Calu3 (cell line): Measurements from ENCODE around the gene PLPP2. TPM values are rescaled to one million over a fixed set of nuclear protein-coding genes. Genes with fewer than 3 reads are reported as not detected.

Experiments
- BruUV-seq: library from RNA; stranded (reverse); fragments of 400-500 nt; replicated peaks from 2 replicates; lab custom pipeline; 2021; lab: Mats Ljungman, UMichigan
- CTCF ChIA-PET: fragments of 300-600 bp; sonication (Branson Sonifier 250); formaldehyde crosslinking; loops from one replicate; lab custom pipeline; 2022; ENCODE audit warnings: antibody characterized with exemption; lab: Charles Lee
- DNase-seq: peaks from one replicate; pipeline ENCODE4 v3.0.0; 2022
- H3K27ac Mint-ChIP-seq: one replicate; pipeline ENCODE4 v1.8.0; 2022; ENCODE audit warnings: mixed read lengths; ENCODE audit not compliant: unreplicated experiment
- H3K27me3 Mint-ChIP-seq: one replicate; pipeline ENCODE4 v1.8.0; 2022; ENCODE audit warnings: mixed read lengths; ENCODE audit not compliant: unreplicated experiment
- H3K36me3 Mint-ChIP-seq: one replicate; pipeline ENCODE4 v1.8.0; 2022; ENCODE audit warnings: mild to moderate bottlenecking, moderate library complexity, mixed read lengths; ENCODE audit not compliant: insufficient read depth, unreplicated experiment
- H3K4me1 Mint-ChIP-seq: one replicate; pipeline ENCODE4 v1.8.0; 2022; ENCODE audit warnings: mild to moderate bottlenecking, low read depth, mixed read lengths; ENCODE audit not compliant: unreplicated experiment
- H3K4me3 Mint-ChIP-seq: one replicate; pipeline ENCODE4 v1.8.0; 2022; ENCODE audit warnings: mild to moderate bottlenecking, low read depth, moderate library complexity, mixed read lengths; ENCODE audit not compliant: unreplicated experiment
- H3K9me3 Mint-ChIP-seq: one replicate; pipeline ENCODE4 v1.8.0; 2022; ENCODE audit warnings: low read depth, mixed read lengths; ENCODE audit not compliant: unreplicated experiment
- intact Hi-C: fragments of 100-400 bp; cut with micrococcal nuclease; formaldehyde crosslinking; loops from one replicate; pipeline ENCODE4 v1.10.0; 2022; ENCODE audit not compliant: unreplicated experiment
- total RNA-seq: library from RNA; stranded (reverse); gene quantifications from 2 replicates; pipeline ENCODE4 v1.2.3, GENCODE V29; 2022
- TF ChIP-seq, protein P1 (sequence below): fragments of 200-600 bp; IDR thresholded peaks from one replicate; pipeline ENCODE4 v1.8.0; 2022; ENCODE audit warnings: antibody characterized with exemption; ENCODE audit not compliant: unreplicated experiment

The PLPP2 gene
- total RNA-seq, 1 experiment from 2014 or later, result 126 TPM

DNA sequence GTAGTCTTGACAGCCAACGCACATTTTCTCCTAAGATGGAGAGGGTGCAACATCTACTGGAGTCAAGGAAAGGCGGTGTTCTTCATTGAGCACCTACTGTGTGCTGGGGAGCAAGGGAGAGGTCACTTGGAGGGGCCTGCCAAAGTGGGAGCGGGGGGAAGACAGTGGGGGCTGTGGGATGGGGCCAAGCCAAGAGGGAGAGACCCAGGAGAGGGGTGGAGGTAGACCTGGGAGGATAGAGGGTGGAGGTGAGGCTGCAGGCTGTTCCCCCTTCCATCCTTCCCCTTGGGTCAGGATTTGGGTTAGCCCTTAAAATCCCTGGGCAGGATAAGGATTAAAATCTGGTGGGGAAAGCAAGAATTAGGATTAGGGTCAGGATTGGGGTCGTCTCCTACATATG lies 1.7 kb upstream of the PLPP2 start:
- Mint-ChIP-seq H3K4me3 (no peak overlapping the region), H3K36me3 (peaks cover 40% of the 10 kb centered on the region)
- DNase-seq, result no peak

DNA sequence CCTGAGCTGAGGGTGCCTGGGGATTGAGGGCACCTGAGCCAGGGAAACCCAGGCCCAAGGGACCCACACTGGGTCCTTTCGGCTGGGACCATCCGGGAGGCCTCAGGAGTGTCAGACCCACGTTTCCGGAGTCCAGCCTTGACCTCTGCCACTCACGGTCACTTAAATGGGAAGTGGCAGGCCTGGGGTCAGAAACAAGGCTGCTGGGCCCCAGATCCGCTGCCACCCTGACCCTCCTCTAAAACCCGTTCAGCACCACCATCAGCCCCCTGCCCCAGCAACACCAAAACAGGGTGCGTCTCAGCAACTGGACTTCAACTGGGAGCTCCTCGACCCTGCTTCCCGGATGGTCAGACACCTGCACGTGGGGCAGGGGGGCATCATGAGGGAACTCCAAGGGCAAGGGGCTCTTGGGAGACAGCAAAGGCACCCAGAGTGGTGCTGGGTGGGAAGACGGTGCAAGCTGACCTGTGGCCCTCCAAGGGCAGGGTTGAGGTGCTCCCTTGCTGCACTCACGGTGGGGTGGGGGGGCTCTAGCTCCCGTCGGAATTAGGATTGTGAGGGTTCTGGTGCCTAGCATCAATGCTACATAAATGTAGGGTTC lies 1.2 kb upstream of the PLPP2 start:
- Mint-ChIP-seq H3K27ac (no peak overlapping the region), H3K27me3 (no peaks in the 10 kb centered on the region), H3K4me1 (peaks cover 29% of the 10 kb centered on the region), H3K4me3 (no peak overlapping the region), H3K36me3 (peaks cover 42% of the 10 kb centered on the region), H3K9me3 (no peaks in the 10 kb centered on the region)
- intact Hi-C loops, result no loop called here
- TF ChIP-seq, protein P1, sequence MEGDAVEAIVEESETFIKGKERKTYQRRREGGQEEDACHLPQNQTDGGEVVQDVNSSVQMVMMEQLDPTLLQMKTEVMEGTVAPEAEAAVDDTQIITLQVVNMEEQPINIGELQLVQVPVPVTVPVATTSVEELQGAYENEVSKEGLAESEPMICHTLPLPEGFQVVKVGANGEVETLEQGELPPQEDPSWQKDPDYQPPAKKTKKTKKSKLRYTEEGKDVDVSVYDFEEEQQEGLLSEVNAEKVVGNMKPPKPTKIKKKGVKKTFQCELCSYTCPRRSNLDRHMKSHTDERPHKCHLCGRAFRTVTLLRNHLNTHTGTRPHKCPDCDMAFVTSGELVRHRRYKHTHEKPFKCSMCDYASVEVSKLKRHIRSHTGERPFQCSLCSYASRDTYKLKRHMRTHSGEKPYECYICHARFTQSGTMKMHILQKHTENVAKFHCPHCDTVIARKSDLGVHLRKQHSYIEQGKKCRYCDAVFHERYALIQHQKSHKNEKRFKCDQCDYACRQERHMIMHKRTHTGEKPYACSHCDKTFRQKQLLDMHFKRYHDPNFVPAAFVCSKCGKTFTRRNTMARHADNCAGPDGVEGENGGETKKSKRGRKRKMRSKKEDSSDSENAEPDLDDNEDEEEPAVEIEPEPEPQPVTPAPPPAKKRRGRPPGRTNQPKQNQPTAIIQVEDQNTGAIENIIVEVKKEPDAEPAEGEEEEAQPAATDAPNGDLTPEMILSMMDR, result no peak
- BruUV-seq, result no TSS peak
- DNase-seq, result no peak
- CTCF ChIA-PET, result no interaction called here

More for the DNA sequence above, 1.7 kb upstream of the PLPP2 start:
- intact Hi-C loops, result no loop called here
- Mint-ChIP-seq H3K27me3 (no peaks in the 10 kb centered on the region), H3K9me3 (no peaks in the 10 kb centered on the region), H3K27ac (no peak overlapping the region), H3K4me1 (peaks cover 27% of the 10 kb centered on the region)
- CTCF ChIA-PET, result no interaction called here
- no TSS peak for BruUV-seq
- TF ChIP-seq, protein P1, result no peak

DNA sequence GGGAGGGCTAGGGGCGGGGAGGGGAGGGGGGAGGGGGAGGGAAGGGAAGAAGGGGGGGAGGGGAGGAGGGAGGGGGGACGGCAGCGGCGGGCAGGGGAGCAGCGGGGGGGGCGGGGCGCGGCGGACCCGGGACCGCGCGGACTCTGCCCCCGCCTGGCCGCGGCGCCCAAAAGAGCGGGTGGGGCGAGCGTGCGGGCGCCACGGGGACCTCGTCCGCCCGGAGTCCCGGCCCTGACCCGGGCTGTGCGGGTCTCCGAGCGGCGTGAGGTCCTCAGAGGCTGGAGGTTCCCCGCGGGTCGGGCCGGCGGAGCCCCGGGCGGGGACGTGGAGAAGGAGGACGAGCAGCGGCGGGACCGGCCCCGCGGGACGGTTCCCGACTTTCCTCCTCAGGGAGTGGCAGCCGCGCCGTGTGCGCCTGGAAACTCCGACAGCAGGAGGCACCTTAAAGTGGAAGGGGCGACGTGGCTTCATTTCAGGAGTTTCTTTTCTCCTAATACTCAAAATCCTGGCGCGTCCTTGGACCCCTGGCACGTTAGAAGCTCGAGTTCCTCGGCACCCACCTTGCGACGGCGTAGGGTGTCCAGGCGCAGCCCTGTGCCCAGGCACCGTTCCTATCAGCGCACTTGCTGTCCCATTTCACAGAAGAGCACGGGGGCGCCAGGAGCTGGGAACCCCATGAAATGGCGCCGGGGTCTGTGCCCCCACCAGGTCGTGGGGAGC lies 518 bp upstream of the PLPP2 start:
- no peak overlapping the region for H3K27ac Mint-ChIP-seq
- H3K4me3 Mint-ChIP-seq, result no peak overlapping the region
- H3K9me3 Mint-ChIP-seq, result no peaks in the 10 kb centered on the region
- CTCF ChIA-PET, result no interaction called here
- no peaks in the 10 kb centered on the region for H3K27me3 Mint-ChIP-seq
- TF ChIP-seq, protein P1, result no peak
- peaks cover 49% of the 10 kb centered on the region for H3K36me3 Mint-ChIP-seq
- peaks cover 29% of the 10 kb centered on the region for H3K4me1 Mint-ChIP-seq
- BruUV-seq, result no TSS peak
- no peak for DNase-seq
- intact Hi-C loops, result no loop called here

DNA sequence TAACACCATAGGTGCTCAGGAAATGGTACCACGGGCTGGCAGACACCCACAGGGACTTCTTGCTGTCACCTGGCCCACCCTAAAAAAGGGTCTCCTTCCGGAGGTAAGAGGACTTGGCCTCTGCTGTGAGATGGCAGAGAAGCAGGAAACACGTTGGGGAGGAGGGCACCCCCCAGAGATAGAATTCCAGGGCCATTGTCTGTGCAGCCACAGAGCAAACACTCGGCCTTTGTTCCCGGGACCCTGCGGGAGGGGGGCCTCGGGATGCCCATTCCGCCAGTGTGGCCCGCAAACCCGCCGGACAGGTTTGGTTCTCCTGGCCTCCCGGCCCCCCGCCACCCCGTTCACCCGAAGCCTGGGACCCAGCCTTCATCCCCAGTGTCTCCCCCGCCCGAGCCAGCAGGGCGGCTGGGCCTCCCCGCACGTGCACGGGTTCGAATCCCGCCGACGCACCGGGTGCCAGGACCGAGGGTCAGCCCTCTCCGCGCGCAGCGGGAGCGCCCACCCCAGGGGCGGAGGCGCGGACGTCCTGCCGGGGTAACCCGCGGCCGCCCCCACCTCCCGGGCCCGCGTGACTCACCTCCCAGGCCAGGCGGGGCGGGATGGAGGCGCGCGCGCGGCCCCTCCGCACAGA lies 714 bp downstream of the PLPP2 start:
- CTCF ChIA-PET, result no interaction called here
- H3K27ac Mint-ChIP-seq, result peak overlapping the region; percentile 97

More for the DNA sequence above, 714 bp downstream of the PLPP2 start:
- no peaks in the 10 kb centered on the region for H3K9me3 Mint-ChIP-seq
- peak overlapping the region; percentile 74 for H3K4me3 Mint-ChIP-seq
- DNase-seq, result peak; percentile 91
- intact Hi-C loops, result no loop called here
- no peaks in the 10 kb centered on the region for H3K27me3 Mint-ChIP-seq
- H3K4me1 Mint-ChIP-seq, result peaks cover 21% of the 10 kb centered on the region
- BruUV-seq, result no TSS peak
- H3K36me3 Mint-ChIP-seq, result peaks cover 59% of the 10 kb centered on the region
- TF ChIP-seq, protein P1, result no peak
